WTC11 (cell line): ENCODE results near the gene SFT2D3.

ENCODE experiments used
- ATF1 ChIP-seq: sonication (generic); formaldehyde crosslinking; IDR thresholded peaks from 2 replicates; pipeline ENCODE4 v1.8.1; 2023; ENCODE audit warnings: mild to moderate bottlenecking, moderate library complexity, missing genetic modification reagents
- CTCF ChIP-seq: fragments of 200-600 bp; IDR thresholded peaks from 2 replicates; pipeline ENCODE4 v1.8.0; 2022; ENCODE audit warnings: antibody characterized with exemption
- KAT7 ChIP-seq: sonication (generic); formaldehyde crosslinking; IDR thresholded peaks from 2 replicates; pipeline ENCODE4 v1.8.1; 2023; ENCODE audit warnings: missing genetic modification reagents, mild to moderate bottlenecking, borderline replicate concordance
- SMAD3 ChIP-seq: sonication (generic); formaldehyde crosslinking; IDR thresholded peaks from 2 replicates; pipeline ENCODE4 v1.8.0; 2022; ENCODE audit warnings: missing genetic modification reagents, mild to moderate bottlenecking, borderline replicate concordance
- ZNF232 ChIP-seq: sonication (generic); formaldehyde crosslinking; IDR thresholded peaks from 2 replicates; pipeline ENCODE4 v1.8.0; 2022; ENCODE audit warnings: mild to moderate bottlenecking, missing genetic modification reagents
- ZNF317 ChIP-seq: sonication (generic); formaldehyde crosslinking; IDR thresholded peaks from 2 replicates; pipeline ENCODE4 v1.8.1; 2023; ENCODE audit warnings: low read depth, mild to moderate bottlenecking, moderate library complexity, missing genetic modification reagents, borderline replicate concordance

GRCh38 chr2:127683056-127683455 lies 18.2 kb upstream of the SFT2D3 start:
- TF ChIP-seq CTCF (no peak), ATF1 (CRISPR knock-in tag) (no peak), KAT7 (CRISPR knock-in tag) (no peak), SMAD3 (no peak), ZNF232 (CRISPR knock-in tag) (no peak), ZNF317 (no peak)
